HG03159 (cell line): ENCODE results near the gene CUL3.
A peak's percentile ranks its signal among the peaks of the same experiment; 100 is the strongest.
"Not testable (repeated sequence)": the region's sequence is repeated elsewhere in the genome, so short reads cannot be mapped to it uniquely, and the experiment has no call there.

Experiments used
- ATAC-seq: cut with Tn5 transposase; IDR thresholded peaks from one replicate; pipeline ENCODE4 v1.9.1; 2021; ENCODE audit warnings: mild to moderate bottlenecking, moderate library complexity; ENCODE audit not compliant: unreplicated experiment

Gene CUL3

DNA sequence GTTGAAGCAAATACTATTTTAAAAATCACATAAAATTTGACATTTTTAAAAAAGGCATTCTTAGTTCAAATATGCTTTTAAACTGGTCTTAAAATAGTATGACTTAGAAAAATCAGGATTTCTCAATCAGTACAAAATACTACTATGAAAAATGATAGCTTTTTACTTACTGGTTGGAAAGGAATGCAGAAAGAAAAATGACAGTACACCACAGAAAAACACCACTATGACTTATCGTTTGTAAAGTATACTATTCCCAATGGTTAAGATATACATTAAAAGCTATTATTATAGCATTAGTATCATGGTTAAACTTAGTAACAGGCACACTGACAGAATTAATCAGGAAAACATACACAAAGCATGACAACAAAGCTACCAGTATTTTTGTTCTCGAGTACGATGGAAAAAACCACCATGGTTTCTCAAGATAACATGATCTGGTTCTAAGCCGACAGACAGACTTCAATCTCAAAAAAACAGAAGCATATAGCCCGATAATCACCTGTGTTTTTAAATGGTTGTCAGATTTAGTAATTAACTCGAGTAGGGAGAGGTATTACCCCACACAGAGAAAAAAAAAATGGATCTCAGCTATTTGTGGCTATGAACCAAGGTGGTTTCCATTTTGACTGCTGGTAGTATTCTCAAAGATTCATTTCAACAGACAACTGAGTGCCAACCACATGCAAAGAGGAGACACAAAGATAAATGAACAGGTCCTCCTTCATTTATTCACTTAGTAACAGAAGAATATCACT lies 39.1 kb downstream of the CUL3 start:
- no peak for ATAC-seq

DNA sequence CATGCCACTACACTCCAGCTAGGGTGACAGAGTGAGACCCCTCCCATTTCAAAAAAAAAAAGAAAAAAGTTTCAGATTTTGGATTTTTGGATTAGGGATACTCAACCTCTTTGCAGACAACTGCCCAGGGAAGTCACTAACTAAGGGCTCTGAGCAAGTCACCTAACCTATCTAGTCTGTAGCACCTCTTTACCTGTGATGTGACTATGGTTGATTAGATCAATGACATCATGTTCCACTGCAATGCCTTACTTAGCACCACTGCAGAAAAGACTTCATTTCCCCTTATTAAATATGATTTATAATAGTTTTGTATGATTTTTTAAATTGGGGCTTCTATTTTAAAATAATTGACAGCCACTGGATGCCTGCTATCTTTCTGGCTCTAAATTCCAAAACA lies 41.2 kb downstream of the CUL3 start:
- no peak for ATAC-seq

DNA sequence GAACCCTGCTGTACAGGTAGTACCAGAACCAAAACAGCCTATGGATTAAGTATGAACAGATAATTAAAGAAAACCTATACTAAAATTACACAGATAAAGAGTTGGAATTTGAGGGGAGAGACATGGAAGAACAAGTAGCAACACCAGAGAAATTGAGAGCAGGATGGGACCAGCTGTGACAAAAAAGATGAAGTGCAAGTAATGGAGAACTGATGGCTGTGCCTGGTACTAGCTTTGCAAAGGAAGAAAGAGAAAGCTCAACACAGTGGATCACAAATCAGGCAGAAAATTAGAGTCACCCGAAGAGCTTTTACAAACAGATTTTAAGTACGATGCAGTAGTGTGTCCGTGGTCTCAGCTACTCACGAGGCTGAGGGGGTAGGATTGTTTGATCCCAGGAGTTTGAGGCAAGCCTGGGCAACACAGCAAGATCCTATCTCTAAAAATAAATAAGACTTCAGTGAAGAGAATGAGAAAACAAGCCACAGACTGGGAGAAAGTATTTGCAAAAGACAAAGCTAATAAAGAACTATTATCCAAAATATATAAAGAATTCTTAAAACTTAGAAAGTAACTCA lies 46.5 kb downstream of the CUL3 start:
- ATAC-seq = no peak

DNA sequence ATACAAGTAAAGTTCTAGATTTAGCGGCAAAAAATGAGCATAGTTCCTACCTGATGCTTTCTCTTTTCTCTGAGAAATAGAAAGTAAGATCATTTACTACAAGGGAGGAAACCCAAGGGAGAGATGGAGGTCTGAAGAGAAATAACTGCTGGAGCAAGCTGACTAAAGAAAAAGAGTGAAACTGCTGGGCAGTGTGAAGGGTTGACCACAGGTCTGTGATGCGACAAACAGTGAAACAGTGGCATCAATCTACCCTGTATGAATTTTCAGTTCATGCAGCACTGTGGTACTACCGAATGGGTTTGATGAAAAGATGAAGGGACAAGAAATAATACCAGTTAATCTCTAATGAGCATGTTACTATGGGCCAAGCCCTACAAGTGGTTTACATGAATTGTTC lies 52.2 kb downstream of the CUL3 start:
- no peak for ATAC-seq

DNA sequence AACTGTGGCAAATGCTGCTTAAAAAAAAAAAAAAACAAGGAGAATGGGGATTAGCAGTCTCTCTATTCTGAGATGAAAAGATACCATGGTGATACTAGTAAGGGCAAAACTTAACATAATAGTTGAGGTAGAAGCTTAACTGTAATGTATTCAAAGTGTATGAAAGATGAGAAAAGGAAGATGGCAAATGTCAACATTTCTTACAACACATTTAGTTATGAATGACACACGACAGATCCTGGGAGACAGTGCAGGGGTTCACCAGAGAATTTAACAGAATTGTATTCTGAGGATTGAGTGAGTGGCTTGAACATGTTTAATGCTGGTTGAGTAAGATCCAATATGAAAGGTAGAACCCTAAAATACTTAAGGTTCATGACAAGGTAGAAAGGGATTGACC lies 52.7 kb downstream of the CUL3 start:
- no peak for ATAC-seq

DNA sequence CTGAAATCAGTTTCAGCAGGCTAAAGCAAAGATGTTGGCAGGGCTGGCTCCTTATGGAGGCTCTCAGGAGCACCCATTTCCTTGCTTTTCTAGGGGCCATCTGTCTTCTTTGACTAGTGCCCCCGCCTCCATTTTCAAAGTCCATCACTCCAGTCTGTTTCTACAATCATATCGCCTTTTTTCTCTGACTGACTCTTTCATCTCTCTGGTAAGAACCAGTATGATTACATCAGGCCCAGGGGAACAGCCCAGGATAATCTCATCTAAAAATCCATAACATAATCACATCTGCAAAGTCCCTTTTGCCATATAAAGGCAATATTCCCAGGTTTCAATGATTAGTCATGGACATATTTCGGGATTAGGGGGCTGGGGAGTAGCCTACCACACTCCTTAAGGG lies 57.0 kb downstream of the CUL3 start:
- ATAC-seq = no peak

DNA sequence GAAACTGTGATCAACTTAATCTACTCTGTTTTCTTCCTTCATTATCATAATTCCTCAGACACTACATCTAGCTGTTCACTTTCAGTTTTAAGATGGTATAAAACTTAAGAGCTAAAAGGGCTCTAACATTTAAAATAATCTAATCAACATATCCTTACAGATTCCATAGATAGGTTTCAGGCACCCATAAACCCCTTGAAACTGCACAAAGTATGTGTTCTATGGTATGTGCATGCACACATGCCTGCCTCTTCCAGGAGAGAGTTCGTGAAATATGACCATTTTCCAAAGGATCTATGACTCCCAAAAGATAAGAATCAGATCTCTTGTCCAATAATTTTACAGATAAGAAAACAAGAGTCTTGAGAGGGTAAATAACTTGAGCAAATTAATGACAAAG lies 59.4 kb downstream of the CUL3 start:
- no peak for ATAC-seq

DNA sequence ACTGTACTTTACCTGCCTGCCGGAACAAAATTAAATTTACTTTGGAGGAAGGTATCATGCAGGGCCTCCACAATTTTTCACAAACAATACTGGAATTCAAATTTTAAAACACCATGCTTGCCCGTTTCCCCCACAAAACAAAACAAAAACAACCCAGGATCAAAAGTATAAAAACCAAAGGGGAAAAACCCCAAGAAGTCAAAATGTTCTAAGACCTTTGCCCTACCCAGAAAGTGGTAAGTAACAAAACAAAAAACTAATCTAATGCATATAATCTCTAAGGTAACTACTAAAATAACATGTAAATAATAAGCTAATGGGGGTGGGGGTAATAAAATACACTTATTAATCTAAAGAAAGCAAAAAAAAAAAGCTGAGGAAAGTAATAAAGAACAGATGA lies 60.5 kb downstream of the CUL3 start:
- no peak for ATAC-seq

DNA sequence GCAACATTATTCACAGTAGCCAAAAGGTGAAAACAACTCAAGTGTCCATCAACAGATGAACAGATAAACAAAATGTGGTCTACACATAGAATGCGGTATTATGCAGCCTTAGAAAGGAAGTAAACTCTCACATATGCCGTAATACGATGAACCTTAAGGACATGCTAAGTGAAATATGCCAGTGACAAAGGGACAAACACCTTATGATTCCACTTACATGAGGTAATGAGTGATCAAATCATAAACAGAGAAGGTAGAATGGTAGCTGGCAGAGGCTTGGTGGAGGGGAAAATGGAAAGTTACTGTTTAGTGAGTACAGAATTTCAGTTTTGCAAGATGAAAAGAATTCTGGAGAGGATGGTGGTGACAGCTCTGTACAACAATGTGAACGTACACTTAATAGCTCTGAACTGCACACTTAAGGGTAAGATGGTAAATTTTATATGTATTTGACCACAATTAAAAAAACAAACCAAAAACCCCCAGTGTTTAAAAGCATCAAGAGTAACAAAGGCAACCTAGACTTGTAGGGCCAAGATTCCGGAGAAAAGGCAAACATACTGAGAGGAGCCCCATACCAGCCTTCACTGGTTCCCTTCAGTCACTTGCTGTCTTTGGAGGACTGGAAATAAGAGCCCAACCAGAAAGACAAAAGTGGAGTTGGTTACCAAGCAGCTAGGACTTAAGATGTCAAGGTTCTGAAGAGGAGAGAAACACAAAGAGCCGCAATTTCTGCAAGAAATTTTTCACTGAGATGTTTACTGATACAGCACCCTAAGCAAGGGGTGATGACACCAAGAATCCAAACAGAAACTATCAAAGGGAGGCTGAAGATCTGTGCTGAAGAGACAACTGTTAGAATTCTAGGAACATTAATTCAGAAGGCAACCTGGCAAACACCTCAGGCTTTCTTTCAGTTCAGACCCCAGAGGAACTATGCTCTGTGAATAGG lies 61.3 kb downstream of the CUL3 start:
- peak; percentile 34 for ATAC-seq

DNA sequence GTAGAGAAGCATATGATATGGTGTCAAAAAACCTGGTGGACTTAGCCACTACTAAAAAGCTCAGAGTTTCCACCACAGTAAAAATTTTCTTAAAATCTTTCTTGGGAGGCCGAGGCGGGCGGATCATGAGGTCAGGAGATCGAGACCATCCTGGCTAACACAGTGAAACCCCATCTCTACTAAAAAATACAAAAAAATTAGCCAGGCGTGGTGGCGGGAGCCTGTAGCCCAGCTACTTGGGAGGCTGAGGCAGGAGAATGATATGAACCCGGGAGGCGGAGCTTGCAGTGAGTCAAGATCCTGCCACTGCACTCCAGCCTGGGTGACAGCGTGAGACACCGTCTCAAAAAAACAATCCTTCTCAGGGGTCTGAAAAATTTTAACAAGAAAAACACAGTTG lies 62.7 kb downstream of the CUL3 start:
- ATAC-seq = not testable (repeated sequence)

DNA sequence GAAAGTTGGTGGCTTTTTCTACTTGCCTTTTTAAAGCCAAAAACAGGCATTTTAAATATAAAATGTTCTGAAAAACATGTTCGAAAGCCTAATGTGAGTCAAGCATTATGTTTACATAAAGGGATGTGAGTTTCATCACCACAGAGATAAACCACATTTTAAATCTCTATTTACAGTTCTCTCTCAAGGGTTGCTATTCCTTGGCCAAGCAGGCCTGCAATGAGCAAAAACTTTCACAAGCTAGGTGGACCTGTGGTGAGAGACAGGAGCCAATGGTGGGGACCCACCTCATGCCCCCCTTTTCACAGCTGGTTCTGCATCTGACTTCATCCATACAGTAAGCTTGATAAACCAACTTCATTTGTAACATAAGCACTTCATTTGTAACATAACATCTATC lies 65.1 kb downstream of the CUL3 start:
- peak; percentile 69 for ATAC-seq

DNA sequence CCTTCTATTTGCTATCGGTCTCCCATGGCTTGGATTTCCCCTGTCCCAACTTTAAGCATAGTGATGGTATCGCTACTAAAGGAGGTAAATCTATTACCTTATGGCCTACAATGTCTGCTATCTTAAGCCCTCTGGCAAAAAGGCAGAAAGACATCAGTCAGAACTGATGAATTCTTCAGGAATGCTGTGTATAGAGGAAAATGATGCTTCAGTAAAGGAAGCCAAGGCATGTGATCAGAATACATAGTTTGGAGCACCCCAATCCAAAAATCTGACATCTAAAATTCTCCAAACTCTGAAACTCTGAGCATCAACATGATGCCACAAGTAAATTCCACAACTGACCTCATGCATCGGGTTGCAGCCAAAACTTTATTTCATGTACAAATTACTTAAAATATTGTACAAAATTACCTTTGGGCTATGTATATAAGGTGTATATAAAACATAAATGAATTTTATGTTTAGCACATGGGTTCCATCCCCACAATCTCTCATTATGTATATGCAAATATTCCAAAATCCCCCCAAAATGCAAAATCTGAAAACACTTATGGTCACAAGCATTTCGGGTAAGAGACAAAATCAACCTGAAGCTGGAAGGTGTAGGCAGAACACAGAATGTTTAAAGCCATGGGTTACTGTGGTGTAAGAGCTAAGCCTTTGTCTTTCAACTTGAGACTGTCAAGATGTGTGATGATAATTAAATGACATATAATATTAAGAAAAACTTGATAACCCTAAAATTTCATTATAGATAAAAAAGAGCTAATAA lies 66.2 kb downstream of the CUL3 start:
- no peak for ATAC-seq

DNA sequence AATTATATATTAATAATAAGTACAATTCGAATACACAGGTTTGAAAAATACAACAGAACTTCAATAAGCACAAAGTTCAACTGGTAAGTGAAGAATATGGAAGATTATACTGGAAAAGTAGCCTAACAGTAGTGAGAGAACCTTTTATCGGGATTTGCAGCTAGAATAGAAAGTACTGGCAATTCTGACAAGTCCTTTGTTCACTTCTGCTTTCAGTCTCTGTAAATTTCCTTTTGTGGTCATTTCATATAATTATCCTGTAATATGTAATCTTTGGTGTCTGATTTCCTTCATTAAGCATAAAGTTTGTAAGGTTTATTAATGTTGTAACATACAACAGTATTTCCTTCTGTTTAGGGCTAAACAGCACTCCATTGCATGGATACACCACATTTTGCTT lies 67.2 kb downstream of the CUL3 start:
- ATAC-seq = no peak

DNA sequence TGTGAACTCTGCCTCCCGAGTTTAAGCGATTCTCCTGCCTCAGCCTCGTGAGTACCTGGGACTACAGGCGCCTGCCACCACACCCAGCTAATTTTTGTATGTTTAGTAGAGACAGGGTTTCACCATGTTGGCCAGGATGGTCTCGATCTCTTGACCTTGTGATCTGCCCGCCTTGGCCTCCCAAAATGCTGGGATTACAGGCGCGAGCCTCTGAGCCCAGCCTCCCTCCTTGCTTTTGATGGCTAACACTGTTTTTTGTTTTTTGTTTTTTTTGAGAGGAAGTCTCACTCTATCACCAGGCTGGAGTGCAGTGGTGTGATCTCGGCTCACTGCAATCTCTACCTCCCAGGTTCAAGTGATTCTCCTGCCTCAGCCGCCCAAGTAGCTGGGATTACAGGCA lies 68.8 kb downstream of the CUL3 start:
- ATAC-seq = not testable (repeated sequence)

DNA sequence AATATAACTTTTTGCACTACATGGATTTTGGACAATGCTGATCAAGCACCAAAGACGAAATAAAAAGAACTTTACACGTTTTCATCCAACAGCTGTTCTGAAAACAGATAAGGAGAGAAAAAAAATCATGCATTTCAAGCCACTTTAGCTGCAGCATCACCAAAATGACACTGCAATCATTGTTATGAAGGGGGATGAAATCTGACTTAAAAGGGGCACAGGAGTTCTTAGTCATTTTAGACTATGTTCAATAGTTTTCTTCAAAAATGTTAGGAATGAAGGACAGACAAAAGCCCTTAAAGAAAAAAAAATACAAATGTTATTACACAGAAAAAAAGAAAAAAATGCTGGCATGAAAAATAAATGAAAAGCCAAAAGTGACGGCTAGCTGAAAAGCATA lies 71.2 kb downstream of the CUL3 start:
- no peak for ATAC-seq

DNA sequence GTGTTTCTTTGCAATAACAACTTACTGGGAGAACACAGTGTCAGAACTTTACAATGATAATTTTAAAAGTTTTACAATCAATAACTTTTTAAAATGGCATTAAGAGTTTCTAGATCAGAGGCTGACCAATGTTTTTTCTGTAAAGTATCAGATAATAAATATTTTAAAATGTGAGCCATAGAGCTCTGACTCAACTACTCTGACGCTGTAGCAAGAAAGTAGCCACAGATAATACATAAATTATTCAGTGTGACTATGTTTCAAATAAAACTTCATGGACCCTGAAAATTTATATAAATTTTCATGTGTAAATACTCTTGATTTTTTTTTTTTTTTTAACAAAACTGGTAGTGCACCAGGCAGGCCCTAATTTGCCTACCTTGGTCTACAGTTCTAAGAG lies 77.4 kb downstream of the CUL3 start:
- ATAC-seq = no peak

DNA sequence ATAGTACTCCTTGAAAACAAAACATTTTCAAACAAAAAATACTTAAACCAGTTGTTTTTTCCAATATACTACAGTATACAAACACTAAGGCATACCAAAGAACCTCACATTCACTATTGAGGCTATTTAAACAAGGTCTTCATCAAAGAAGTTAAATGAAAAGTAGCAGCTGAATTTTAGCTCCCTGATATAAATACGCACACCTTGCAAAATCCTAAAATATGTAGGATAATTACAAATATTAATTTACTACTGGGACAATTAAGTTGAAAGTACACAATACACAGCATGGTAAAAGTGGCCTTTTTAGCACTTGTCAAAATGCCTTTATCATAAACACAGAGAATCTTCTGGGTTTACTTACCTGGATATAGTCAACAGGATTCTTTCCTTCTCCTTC lies 78.7 kb downstream of the CUL3 start:
- ATAC-seq = no peak

DNA sequence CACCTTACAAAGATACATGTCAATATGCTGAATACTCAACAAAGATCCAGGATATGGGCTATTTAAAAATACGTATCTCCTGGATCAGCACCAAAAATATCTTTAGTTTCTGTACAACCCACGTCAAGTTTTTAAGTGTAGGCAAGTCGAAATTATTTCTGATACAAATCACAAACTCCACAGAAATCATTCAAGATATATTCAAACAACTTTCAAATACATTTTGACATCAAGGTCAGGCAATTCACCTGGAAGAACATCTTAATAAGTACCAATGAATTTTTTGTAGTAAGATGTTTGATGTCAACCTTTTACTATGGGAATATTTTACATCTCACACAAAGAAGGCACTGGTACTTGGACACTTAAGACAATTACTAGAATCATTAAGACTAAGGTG lies 86.2 kb downstream of the CUL3 start:
- no peak for ATAC-seq

DNA sequence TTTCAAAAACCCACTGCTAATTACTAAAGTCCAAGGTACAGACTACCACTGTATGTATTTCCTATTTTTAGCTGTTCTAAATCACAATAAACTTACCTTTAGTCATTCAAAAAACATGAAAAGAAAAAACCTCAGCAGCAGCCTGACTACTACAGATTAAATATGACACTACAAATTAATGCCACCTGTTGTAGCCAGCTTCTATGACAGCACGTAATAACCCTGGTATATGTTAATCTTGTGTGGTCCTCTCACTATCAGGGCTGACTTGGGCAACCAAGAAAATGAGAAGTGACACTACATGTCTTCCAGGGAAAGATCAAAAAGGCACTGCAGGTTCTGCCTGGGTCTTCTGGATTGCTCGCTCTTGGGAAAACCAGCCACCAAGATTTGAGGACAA lies 92.6 kb downstream of the CUL3 start:
- no peak for ATAC-seq

DNA sequence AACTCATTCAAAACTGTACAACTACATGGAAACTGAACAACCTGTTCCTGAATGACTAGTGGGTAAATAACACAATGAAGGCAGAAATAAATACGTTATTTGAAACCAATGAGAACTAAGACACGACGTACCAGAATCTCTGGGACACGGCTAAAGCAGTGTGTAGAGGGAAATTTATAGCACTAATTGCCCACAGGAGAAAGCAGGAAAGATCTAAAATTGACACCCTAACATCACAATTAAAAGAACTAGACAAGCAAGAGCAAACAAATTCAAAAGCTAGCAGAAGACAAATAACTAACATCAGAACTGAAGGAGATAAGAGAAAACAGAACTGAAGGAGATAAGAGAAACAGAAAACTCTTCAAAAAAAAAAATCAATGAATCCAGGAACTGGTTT lies 97.2 kb downstream of the CUL3 start:
- not testable (repeated sequence) for ATAC-seq
